HG02763 (cell line): Measurements from ENCODE around the gene RNF213.

Source experiments
- ATAC-seq: cut with Tn5 transposase; IDR thresholded peaks from one replicate; pipeline ENCODE4 v1.9.1; 2021; ENCODE audit warnings: mild to moderate bottlenecking, moderate library complexity; ENCODE audit not compliant: unreplicated experiment

RNF213 gene

DNA sequence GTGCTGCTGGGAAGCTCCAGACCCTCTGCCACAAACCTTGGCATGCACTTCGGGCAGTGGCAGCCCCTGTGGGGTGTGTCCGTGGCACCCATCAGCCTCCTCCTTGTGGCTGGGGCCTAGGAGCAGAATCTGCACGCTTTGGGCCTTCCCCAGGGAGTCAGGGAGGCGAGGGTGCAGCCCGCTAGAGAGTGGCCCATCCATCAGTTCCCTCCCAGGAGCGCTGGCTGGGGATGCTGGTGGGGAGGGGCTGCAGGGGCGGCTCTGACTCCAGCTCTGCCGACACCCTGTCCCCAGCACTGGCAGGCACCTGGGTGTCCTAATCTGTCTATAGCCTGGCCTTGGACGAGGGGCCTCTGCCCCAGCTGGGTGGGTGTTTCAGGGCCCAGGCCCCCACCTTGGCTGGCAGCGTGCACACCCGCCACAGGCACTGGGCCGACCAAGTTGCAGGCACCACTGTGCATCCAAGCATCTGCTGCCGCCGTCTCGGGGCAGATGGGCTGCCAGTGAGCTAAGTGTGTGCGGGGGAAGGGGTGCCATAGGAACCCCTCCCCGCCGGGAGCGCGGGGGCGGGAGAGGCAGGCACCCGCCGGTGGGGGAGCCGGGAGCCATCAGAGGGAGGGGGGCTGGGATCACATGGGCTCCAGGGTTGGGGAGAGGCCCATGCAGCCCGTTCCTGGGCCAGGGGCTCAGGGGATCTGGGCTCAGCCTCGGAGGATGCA, 184.5 kb downstream of the RNF213 start:
- ATAC-seq, result no peak

- no peak for ATAC-seq
Observed at GRCh38 chr17:80445726-80446110, 185.1 kb downstream of the RNF213 start.

GRCh38 chr17:80446645-80447405, 186.2 kb downstream of the RNF213 start:
- ATAC-seq, result no peak

GRCh38 chr17:80447790-80448189, 187.1 kb downstream of the RNF213 start:
- no peak for ATAC-seq
